GM12878 (cell line): ENCODE measurements around the gene EVC. TPM values are rescaled to one million over a fixed set of nuclear protein-coding genes. Genes with fewer than 3 reads are reported as not detected.

Source experiments
- ATAC-seq: fragments of 200-7000 bp; cut with Tn5 transposase; 3 replicates; pipeline ENCODE4 v1.9.1; 2020; ENCODE audit warnings: mild to moderate bottlenecking, moderate library complexity
- BruUV-seq: library from RNA; stranded (reverse); fragments of 400-500 nt; replicated peaks from 2 replicates; lab custom pipeline; 2021; lab: Mats Ljungman, UMichigan
- CTCF ChIA-PET: fragments of 300-600 bp; sonication (Branson Sonifier 250); formaldehyde crosslinking; extraction: SDS; loops from one replicate; lab custom pipeline; 2021; ENCODE audit warnings: inconsistent platforms; lab: Yijun Ruan, JAX
- POLR2A ChIA-PET: fragments of 350-600 bp; formaldehyde crosslinking; extraction: SDS; loops from one replicate; lab custom pipeline; 2021; ENCODE audit warnings: inconsistent platforms; lab: Charles Lee
- RAD21 ChIA-PET: fragments of 300-600 bp; sonication (Branson Sonifier 250); formaldehyde crosslinking; loops from one replicate; lab custom pipeline; 2023; ENCODE audit warnings: antibody characterized with exemption; ENCODE audit not compliant: unreplicated experiment; lab: Charles Lee
- SMC1A ChIA-PET: fragments of 300-600 bp; sonication (Branson Sonifier 250); formaldehyde crosslinking; loops from one replicate; lab custom pipeline; 2023; ENCODE audit not compliant: unreplicated experiment, uncharacterized antibody; lab: Charles Lee
- DNase-seq: peaks from one replicate; pipeline ENCODE4 v3.0.0-alpha.2; 2011; ENCODE audit warnings: low read depth, low spot score
- FAIRE-seq: peaks from 3 replicates; lab custom pipeline; 2011; peaks lifted over from hg19 to GRCh38; lab: Jason Lieb, UNC
- H2AFZ ChIP-seq: 2 replicates; pipeline ENCODE4 v1.6.0; 2011; ENCODE audit warnings: low read depth, low read length, control low read depth; ENCODE audit not compliant: control insufficient read depth
- H3K27ac ChIP-seq: 2 replicates; pipeline ENCODE4 v1.5.1; 2011; ENCODE audit warnings: control low read depth; ENCODE audit not compliant: control insufficient read depth, insufficient read depth
- H3K27me3 ChIP-seq, 2 experiments: replicated peaks in 1 of 2; 2 replicates each; pipeline versions ENCODE4 v1.6.0 to v1.6.1; 2011; ENCODE audit warnings: low read length in 1 of 2; ENCODE audit not compliant: control insufficient read depth in 2 of 2, insufficient read depth in 2 of 2
- H3K36me3 ChIP-seq, 2 experiments: 2 replicates each; pipeline ENCODE4 v1.5.1; 2011; ENCODE audit warnings: low read length in 1 of 2; ENCODE audit not compliant: control insufficient read depth in 2 of 2, insufficient read depth in 2 of 2
- H3K4me1 ChIP-seq: 2 replicates; pipeline ENCODE4 v1.6.1; 2011; ENCODE audit warnings: mild to moderate bottlenecking, low read length, moderate library complexity, mixed read lengths; ENCODE audit not compliant: control insufficient read depth, insufficient read depth
- H3K4me2 ChIP-seq: 2 replicates; pipeline ENCODE4 v1.6.0; 2011; ENCODE audit warnings: control low read depth; ENCODE audit not compliant: control insufficient read depth, insufficient read depth
- H3K4me3 ChIP-seq: fragments of 200-600 bp; sonication (generic); 2 replicates; pipeline ENCODE4 v1.5.1; 2016
- H3K79me2 ChIP-seq: 2 replicates; pipeline ENCODE4 v1.6.0; 2011; ENCODE audit warnings: low read length; ENCODE audit not compliant: control insufficient read depth, insufficient read depth
- H3K9ac ChIP-seq: 2 replicates; pipeline ENCODE4 v1.8.0; 2011; ENCODE audit warnings: low read length, control low read depth, mixed read lengths; ENCODE audit not compliant: control insufficient read depth, insufficient read depth
- H3K9me3 ChIP-seq: replicated peaks from 3 replicates; pipeline ENCODE4 v1.5.1; 2011; ENCODE audit warnings: mild to moderate bottlenecking, low read length; ENCODE audit not compliant: control insufficient read depth, insufficient read depth
- H4K20me1 ChIP-seq: 2 replicates; pipeline ENCODE4 v1.6.0; 2011; ENCODE audit not compliant: control insufficient read depth, insufficient read depth
- ASH2L ChIP-seq: fragments of 300-600, 200-600 bp; sonication (generic); IDR thresholded peaks from 2 replicates; pipeline ENCODE4 v1.6.1; 2017; ENCODE audit warnings: low read depth, mild to moderate bottlenecking, borderline replicate concordance
- BACH1 ChIP-seq: fragments of 450-650 bp; IDR thresholded peaks from 2 replicates; pipeline ENCODE4 v1.6.1; 2017; ENCODE audit warnings: mild to moderate bottlenecking, borderline replicate concordance
- CHD4 ChIP-seq: fragments of 200-600 bp; sonication (generic); IDR thresholded peaks from 2 replicates; pipeline ENCODE4 v1.6.1; 2016; ENCODE audit warnings: mild to moderate bottlenecking
- CUX1 ChIP-seq: IDR thresholded peaks from 2 replicates; pipeline ENCODE4 v1.6.1; 2012; ENCODE audit warnings: improper control_type of control experiment, low read depth, low read length; ENCODE audit not compliant: insufficient replicate concordance
- WGBS: methylation state at CpG from one replicate; pipeline ENCODE4 v1.1.6; 2016; ENCODE audit warnings: low lambda C conversion rate; ENCODE audit not compliant: insufficient replicate concordance, insufficient coverage; ENCODE audit errors: missing lambda C conversion rate; 5-methylcytosine and 5-hydroxymethylcytosine counted together
- in situ Hi-C: fragments of 300-500 bp; cut with MboI; formaldehyde crosslinking; loops from 9 replicates; pipeline ENCODE4 v1.14.3; 2018; ENCODE audit warnings: mixed read lengths
- intact Hi-C: fragments of 100-400 bp; cut with micrococcal nuclease; formaldehyde crosslinking; loops from one replicate; pipeline ENCODE4 v1.14.2; 2022; ENCODE audit not compliant: unreplicated experiment
- polyA plus RNA-seq, 11 experiments: library from polyadenylated mRNA; depleted of rRNA in 4 of 11; unstranded in 6 of 11; stranded (reverse) in 5 of 11; fragments of >200 nt; fragmentation: Nextera tagmentation in 4 of 11; fragmentation: Illumina TruSeq in 1 of 11; extraction: Ambion mirVana in 4 of 11; extraction: Trizol in 1 of 11; gene quantifications; 1 replicate in 1 of 11; 2 replicates in 10 of 11; pipeline versions ENCODE4 v1.2.1 to v1.2.3, GENCODE V29; 2011 to 2016; ENCODE audit warnings: inconsistent platforms in 2 of 11, missing spikeins in 2 of 11, low read depth in 1 of 11
- total RNA-seq, 4 experiments: library from RNA; depleted of rRNA in 3 of 4; stranded (reverse); fragments of >200 nt in 3 of 4; fragmentation: Illumina TruSeq in 1 of 4; extraction: Trizol in 1 of 4; gene quantifications; 2 replicates each; pipeline versions ENCODE4 v1.2.1 to v1.2.3, GENCODE V29; 2013 to 2021

The EVC gene
- total and polyA plus RNA-seq, 10 of the 15 experiments (the other 5 are each of a cell fraction or from before 2014, with no cell fraction given): 0.87 to 55.9 (median 15.6) TPM

- no peak overlapping the region for H2AFZ ChIP-seq
- no peak overlapping the region for H3K9ac ChIP-seq
- peaks cover 0 to 2% of the 10 kb centered on the region in 2 experiments; a peak in 1 of 4 replicates for H3K36me3 ChIP-seq
- BruUV-seq: no TSS peak
- TF ChIP-seq CHD4: no peak
- no peak for TF ChIP-seq BACH1
- no peak for TF ChIP-seq CUX1
- TF ChIP-seq ASH2L: no peak
- TF ChIP-seq, all 136 proteins: peak for 0
- in situ Hi-C loops (no loop called here), intact Hi-C loops (no loop called here)
- SMC1A ChIA-PET: no interaction called here
- FAIRE-seq (no peak), DNase-seq (no peak), ATAC-seq (no peak)
- Histone ChIP-seq H3K9me3 (no peaks in the 10 kb centered on the region; the same call in 2 of the 3 replicates), H3K27ac (no peak overlapping the region), H3K4me3 (no peak overlapping the region), H3K4me2 (no peak overlapping the region), H3K27me3 (no peaks in the 10 kb centered on the region), H3K4me1 (no peaks in the 10 kb centered on the region; the same call in 1 of the 2 replicates), H3K79me2 (no peaks in the 10 kb centered on the region), H4K20me1 (no peaks in the 10 kb centered on the region)
- POLR2A ChIA-PET: no interaction called here
- RAD21 ChIA-PET: no interaction called here
- CTCF ChIA-PET: no interaction called here
- WGBS: 53% methylated on average over 5 of the region's 5 CpGs
These were observed 49.2 kb downstream of the EVC start for GRCh38 chr4:5760246-5760645.
